Activated naive CD4-positive, alpha-beta T cell treated with anti-CD3 and anti-CD28 coated beads, Interleukin-2, amount 10 ng/mL, durations not matched to agents 7 days and 5 days (primary cell): ENCODE data around the gene CERS4.
"Not testable (repeated sequence)": the region's sequence is repeated elsewhere in the genome, so short reads cannot be mapped to it uniquely, and the experiment has no call there.

Experiments
- CTCF ChIA-PET: fragments of 350-600 bp; sonication (Branson Sonifier 250); formaldehyde crosslinking; loops from one replicate; lab custom pipeline; 2021; ENCODE audit warnings: antibody characterized with exemption; lab: Charles Lee
- DNase-seq: peaks from one replicate; pipeline ENCODE4 v3.0.0-alpha.2; 2020
- H3K27ac Mint-ChIP-seq: one replicate; pipeline ENCODE4 v1.8.0; 2021; ENCODE audit warnings: mild to moderate bottlenecking, moderate library complexity, mixed read lengths
- H3K27me3 Mint-ChIP-seq: one replicate; pipeline ENCODE4 v1.8.0; 2021; ENCODE audit warnings: mild to moderate bottlenecking, mixed read lengths
- H3K36me3 Mint-ChIP-seq: one replicate; pipeline ENCODE4 v1.8.0; 2021; ENCODE audit warnings: mixed read lengths
- H3K4me1 Mint-ChIP-seq: one replicate; pipeline ENCODE4 v1.8.0; 2021; ENCODE audit warnings: mixed read lengths
- H3K4me3 Mint-ChIP-seq: one replicate; pipeline ENCODE4 v1.8.0; 2021; ENCODE audit warnings: mild to moderate bottlenecking, moderate library complexity, mixed read lengths
- H3K9me3 Mint-ChIP-seq: one replicate; pipeline ENCODE4 v1.8.0; 2021; ENCODE audit warnings: mixed read lengths

The CERS4 gene

DNA sequence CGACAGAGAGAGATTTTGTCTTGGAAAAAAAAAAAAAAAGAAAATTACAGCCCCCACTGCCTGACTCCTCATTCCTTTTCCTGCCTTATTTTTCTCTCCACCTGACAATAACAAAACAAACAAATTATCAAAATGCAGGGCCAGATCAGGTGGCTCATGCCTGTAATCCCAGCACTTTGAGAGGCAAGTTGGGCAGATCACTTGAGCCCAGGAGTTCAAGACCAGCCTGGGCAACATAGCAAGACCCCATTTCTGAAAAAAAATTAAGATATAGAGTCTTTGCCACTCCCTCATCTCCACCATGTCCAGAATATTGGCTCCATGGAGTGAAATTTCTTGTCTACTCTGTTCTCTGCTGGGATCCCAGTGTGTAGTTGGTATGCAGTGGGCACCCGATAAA, 7.2 kb downstream of the CERS4 start:
- H3K36me3 Mint-ChIP-seq: peaks cover 16% of the 10 kb centered on the region
- peak overlapping the region; percentile 67 for H3K27ac Mint-ChIP-seq
- H3K9me3 Mint-ChIP-seq: no peaks in the 10 kb centered on the region
- H3K4me3 Mint-ChIP-seq: no peak overlapping the region
- CTCF ChIA-PET: no interaction called here
- H3K4me1 Mint-ChIP-seq: peaks cover 28% of the 10 kb centered on the region
- H3K27me3 Mint-ChIP-seq: no peaks in the 10 kb centered on the region
- no peak for DNase-seq

DNA sequence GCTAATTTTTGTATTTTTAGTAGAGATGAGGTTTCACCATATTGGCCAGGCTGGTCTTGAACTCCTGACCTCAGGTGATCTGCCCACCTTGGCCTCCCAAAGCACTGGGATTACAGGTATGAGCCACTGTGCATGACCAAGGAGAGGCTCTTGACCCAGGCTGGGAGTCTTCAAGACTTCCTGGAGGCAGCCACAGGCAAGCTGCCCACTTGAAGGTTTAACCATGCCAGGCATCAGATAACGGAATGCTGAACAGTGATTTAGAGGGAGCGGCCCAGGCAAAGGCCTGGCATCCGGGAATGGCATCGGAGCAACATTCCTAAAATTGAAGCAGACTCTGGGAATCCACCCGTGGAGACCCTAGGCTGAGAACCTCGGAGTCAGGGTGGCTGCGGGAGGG, 9.0 kb downstream of the CERS4 start:
- H3K27me3 Mint-ChIP-seq, DNase-seq, H3K36me3 Mint-ChIP-seq, H3K9me3 Mint-ChIP-seq, H3K4me3 Mint-ChIP-seq, H3K27ac Mint-ChIP-seq, CTCF ChIA-PET: not testable (repeated sequence)
- peaks cover 17% of the 10 kb centered on the region for H3K4me1 Mint-ChIP-seq

DNA sequence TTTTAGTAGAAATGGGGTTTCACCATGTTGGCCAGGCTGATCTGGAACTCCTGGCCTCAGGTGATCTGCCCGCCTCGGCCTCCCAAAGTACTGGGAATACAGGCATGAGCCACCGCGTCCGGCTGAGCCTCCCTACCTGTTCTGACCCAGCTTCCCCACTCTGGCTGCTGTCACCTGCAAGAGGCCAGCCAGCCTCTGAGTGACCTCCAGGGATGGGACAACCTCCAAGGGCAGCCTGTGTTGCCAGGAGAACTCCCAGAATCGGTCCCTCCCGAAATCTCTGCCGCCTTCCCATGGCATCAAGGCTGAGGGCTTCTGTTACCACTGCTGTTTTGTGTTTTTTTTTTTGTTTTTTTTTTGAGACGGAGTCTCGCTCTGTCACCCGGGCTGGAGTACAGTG, 11.3 kb downstream of the CERS4 start:
- H3K4me1 Mint-ChIP-seq: peaks cover 6% of the 10 kb centered on the region

DNA sequence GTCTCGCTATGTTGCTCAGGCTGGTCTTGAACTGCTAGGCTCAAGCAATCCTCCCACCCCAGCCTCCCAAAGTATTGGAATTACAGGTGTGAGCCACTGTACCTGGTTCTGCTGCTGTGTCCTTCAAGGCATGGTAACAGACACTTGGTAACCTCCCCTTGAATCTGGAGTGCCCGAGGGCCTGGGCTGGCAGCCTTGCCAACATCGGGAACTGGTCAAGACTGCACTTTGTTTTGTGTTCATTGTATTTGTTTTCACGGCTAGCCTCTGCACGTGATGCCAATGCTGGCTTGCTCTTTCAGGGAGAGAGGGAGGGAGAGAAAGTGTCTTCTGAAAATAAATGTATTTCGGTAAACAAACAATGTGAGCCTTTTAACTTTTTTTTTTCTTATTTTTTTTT, 12.0 kb downstream of the CERS4 start:
- CTCF ChIA-PET: no interaction called here
- no peak for DNase-seq
- H3K4me1 Mint-ChIP-seq: peaks cover 2% of the 10 kb centered on the region

More for the DNA sequence above, 11.3 kb downstream of the CERS4 start:
- Mint-ChIP-seq H3K4me3 (no peak overlapping the region), H3K36me3 (peaks cover 12% of the 10 kb centered on the region), H3K27ac (no peak overlapping the region), H3K27me3 (no peaks in the 10 kb centered on the region), H3K9me3 (no peaks in the 10 kb centered on the region)
- no peak for DNase-seq
- CTCF ChIA-PET: no interaction called here

DNA sequence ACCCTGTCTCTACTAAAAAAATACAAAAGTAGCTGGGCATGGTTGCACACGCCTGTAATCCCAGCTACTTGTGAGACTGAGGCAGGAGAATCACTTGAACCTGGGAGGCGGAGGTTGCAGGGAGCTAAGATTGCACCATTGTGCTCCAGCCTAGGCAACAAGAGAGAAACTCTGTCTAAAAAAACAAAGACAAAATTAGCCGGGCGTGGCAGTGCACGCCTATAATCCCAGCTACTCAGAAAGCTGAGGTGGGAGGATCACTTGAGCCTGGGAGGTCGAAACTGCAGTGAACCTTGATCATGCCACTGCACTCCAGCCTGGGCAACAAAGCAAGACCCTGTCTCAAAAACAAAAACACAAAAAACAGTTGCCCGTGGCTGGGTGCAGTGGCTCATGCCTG, 14.3 kb downstream of the CERS4 start:
- H3K4me3 Mint-ChIP-seq, H3K36me3 Mint-ChIP-seq, CTCF ChIA-PET, H3K27ac Mint-ChIP-seq, H3K27me3 Mint-ChIP-seq, DNase-seq, H3K4me1 Mint-ChIP-seq, H3K9me3 Mint-ChIP-seq: not testable (repeated sequence)

More for the DNA sequence above, 12.0 kb downstream of the CERS4 start:
- no peak overlapping the region for H3K4me3 Mint-ChIP-seq
- no peak overlapping the region for H3K27ac Mint-ChIP-seq
- H3K9me3 Mint-ChIP-seq: no peaks in the 10 kb centered on the region
- no peaks in the 10 kb centered on the region for H3K27me3 Mint-ChIP-seq
- peaks cover 10% of the 10 kb centered on the region for H3K36me3 Mint-ChIP-seq

DNA sequence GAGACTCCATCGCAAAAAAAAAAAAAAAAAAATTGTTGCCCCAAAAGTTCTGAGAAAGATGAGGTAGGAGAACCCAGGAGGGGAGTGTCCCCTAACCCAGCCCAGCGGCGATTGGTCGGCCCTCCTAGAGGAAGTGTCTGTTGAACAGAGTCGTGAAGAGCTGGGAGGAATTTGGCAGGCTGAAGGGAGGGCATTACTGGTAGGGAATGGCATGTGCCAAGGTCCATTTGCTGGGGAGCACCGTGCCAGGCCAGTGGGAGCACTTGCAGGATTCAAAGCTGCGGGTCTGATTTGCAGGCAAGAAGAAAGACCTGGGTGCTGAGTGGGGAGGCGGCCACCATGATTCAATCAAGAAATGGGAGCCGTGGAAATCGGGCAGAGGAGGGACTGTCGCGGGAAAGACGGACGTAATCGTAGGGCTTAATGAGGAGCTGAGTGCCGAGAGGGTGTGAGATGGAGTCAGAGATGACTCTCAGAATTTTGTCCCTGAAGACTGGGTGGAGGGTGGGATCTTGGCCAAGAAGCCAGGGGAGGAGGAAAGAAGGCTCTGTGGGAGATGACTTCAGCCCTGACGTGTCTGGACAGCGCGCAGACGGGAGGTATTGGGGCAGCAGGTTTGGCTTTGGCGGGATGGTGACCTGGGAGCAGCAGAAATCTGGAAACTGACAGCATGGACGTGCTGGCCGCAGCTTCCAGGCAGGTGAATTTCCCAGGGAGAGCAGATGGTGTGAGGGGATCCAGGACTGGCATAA, 15.4 kb downstream of the CERS4 start:
- no peak overlapping the region for H3K4me3 Mint-ChIP-seq
- no peaks in the 10 kb centered on the region for H3K27me3 Mint-ChIP-seq
- no peaks in the 10 kb centered on the region for H3K4me1 Mint-ChIP-seq
- CTCF ChIA-PET: no interaction called here
- H3K36me3 Mint-ChIP-seq: peaks cover 8% of the 10 kb centered on the region
- H3K9me3 Mint-ChIP-seq: no peaks in the 10 kb centered on the region
- no peak for DNase-seq
- H3K27ac Mint-ChIP-seq: peak overlapping the region; percentile 33

DNA sequence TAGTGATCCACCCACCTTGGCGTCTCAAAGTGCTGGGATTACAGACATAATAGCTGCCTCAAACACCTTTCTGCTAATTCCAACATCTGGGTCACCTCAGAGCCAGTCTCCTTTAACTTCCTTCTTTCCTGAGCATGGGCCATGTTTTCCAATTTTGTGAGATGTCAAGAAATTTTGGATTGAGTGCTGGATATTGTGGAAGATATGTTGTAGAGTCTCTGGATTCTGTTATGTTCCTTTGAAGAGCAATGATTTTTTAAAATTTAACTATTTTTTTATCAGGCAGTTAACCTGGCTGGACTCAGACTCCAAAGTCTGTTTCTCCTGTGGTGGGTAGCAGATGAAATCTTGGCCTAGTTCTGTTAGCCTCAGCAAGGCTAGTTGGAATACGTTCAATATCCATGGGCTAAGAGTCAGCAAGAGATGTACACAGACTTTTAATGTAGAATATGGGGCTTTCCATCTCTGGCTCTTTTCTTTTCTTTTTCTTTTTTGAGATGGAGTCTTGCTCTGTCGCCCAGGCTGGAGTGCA, 22.0 kb downstream of the CERS4 start:
- no peaks in the 10 kb centered on the region for H3K9me3 Mint-ChIP-seq
- peaks cover 5% of the 10 kb centered on the region for H3K36me3 Mint-ChIP-seq
- H3K4me1 Mint-ChIP-seq: no peaks in the 10 kb centered on the region
- no peak for DNase-seq
- CTCF ChIA-PET: no interaction called here
- H3K4me3 Mint-ChIP-seq: no peak overlapping the region
- H3K27ac Mint-ChIP-seq: no peak overlapping the region
- no peaks in the 10 kb centered on the region for H3K27me3 Mint-ChIP-seq

DNA sequence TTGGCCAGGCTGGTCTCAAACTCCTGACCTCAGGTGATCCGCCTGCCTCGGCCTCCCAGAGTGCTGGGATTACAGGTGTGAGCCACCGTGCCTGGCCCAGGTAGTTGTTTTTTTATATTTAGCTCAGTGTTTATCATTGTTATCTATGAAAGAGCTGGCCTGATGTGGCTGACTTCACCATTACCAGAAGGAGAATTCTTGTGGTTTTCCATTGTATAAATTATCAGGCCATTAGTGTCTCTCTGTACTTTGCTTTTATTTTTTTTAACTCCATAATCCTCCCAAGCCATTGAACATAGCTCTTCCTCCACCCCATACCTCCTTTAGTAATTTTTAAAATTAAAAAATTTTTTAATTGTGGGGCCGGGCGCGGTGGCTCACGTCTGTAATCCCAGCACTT, 24.2 kb downstream of the CERS4 start:
- Mint-ChIP-seq H3K27me3 (no peaks in the 10 kb centered on the region), H3K36me3 (peaks cover 5% of the 10 kb centered on the region), H3K27ac (no peak overlapping the region), H3K4me3 (no peak overlapping the region), H3K4me1 (no peaks in the 10 kb centered on the region), H3K9me3 (no peaks in the 10 kb centered on the region)
- CTCF ChIA-PET: no interaction called here
- DNase-seq: no peak

DNA sequence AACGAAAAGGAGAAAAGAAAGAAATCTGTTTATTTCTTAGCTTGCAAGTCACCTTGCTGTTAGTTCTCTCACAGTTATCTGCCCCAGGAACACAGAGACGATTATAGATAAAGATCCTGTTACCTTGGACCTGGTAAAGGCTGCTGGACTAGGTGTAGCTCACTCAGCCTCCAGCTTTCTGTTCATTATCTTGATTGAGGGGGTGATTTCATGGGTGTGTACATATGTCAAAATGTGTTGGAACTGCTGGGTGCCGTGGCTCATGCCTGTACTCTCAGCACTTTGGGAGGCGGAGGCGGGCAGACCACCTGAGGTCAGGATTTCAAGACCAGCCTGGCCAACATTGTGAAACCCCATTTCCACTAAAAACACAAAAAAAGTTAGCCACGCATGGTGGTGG, 27.9 kb downstream of the CERS4 start:
- H3K27me3 Mint-ChIP-seq: no peaks in the 10 kb centered on the region
- CTCF ChIA-PET: interaction anchor here (0.6 to 0.7 kb wide), 2 partner anchors 45 to 345 kb away, joined by 3 read pairs; no protein-coding TSS in a partner anchor
- H3K4me3 Mint-ChIP-seq: no peak overlapping the region
- H3K9me3 Mint-ChIP-seq: peaks cover 7% of the 10 kb centered on the region
- peaks cover 11% of the 10 kb centered on the region for H3K4me1 Mint-ChIP-seq
- peaks cover 15% of the 10 kb centered on the region for H3K36me3 Mint-ChIP-seq
- no peak for DNase-seq
- no peak overlapping the region for H3K27ac Mint-ChIP-seq

DNA sequence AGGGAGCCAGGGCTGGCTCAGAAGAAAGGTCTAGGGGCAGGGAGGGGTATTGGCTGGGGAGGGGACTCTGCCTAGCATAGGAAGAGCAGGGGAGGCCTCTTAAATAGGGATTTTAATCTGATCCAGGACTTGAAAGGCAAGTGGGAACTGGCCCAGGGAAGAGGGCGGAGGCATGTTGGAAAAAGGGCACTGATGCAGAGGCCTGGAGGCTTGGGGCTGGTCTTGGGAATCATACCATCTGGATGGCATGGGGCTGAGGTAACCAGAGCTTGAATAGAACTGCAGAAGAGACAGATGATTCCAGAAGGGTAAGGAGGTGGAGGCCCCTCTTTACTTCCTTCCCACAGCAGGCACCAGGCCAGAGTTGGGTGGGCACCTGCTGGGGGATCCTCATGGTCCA, 29.1 kb downstream of the CERS4 start:
- no peak for DNase-seq
- CTCF ChIA-PET: no interaction called here
- H3K4me1 Mint-ChIP-seq: peaks cover 11% of the 10 kb centered on the region
- peaks cover 25% of the 10 kb centered on the region for H3K36me3 Mint-ChIP-seq
- H3K27ac Mint-ChIP-seq: no peak overlapping the region
- H3K27me3 Mint-ChIP-seq: no peaks in the 10 kb centered on the region
- peaks cover 15% of the 10 kb centered on the region for H3K9me3 Mint-ChIP-seq
- H3K4me3 Mint-ChIP-seq: no peak overlapping the region

DNA sequence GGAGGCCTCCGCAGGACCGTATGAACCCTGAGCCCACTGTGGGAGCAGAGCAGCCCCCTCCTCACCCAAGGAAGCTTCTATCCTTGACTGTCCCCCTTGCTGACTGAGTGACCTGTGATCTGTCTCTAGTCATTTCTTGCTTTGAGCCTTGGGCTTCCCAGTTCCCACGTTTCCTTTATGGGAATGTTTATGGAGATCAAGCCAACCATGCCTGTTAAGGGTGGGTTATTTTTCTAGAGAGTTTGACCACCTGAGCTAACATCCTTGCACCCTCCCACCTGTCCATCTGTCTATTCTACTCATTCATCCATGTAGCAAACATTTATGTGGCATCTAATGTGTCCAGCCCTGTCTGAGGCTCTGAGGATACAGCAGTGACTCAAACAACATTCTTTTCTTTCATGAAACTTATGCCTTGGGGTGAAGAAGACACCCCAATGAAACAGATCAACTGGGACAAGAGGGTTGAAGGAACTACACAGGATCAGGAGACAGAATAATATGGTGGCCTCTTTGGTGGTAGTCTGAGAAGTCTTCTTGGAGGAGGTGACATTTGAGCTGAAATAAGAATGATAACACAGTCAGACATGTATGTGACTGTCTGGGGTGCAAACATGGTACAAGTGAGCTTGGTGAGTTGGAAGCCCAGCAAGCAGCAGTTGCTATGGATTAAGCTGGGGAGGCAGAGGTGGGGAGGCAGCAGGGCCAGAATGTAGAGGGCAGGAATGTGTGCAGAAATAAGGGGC, 30.5 kb downstream of the CERS4 start:
- DNase-seq: no peak
- H3K4me3 Mint-ChIP-seq: no peak overlapping the region
- H3K36me3 Mint-ChIP-seq: peaks cover 34% of the 10 kb centered on the region
- H3K27me3 Mint-ChIP-seq: no peaks in the 10 kb centered on the region
- no peak overlapping the region for H3K27ac Mint-ChIP-seq
- H3K9me3 Mint-ChIP-seq: peaks cover 21% of the 10 kb centered on the region
- CTCF ChIA-PET: interaction anchor here (1.0 kb wide), 1 partner anchor 81 kb away, joined by 4 read pairs; no protein-coding TSS in a partner anchor
- H3K4me1 Mint-ChIP-seq: peaks cover 15% of the 10 kb centered on the region

DNA sequence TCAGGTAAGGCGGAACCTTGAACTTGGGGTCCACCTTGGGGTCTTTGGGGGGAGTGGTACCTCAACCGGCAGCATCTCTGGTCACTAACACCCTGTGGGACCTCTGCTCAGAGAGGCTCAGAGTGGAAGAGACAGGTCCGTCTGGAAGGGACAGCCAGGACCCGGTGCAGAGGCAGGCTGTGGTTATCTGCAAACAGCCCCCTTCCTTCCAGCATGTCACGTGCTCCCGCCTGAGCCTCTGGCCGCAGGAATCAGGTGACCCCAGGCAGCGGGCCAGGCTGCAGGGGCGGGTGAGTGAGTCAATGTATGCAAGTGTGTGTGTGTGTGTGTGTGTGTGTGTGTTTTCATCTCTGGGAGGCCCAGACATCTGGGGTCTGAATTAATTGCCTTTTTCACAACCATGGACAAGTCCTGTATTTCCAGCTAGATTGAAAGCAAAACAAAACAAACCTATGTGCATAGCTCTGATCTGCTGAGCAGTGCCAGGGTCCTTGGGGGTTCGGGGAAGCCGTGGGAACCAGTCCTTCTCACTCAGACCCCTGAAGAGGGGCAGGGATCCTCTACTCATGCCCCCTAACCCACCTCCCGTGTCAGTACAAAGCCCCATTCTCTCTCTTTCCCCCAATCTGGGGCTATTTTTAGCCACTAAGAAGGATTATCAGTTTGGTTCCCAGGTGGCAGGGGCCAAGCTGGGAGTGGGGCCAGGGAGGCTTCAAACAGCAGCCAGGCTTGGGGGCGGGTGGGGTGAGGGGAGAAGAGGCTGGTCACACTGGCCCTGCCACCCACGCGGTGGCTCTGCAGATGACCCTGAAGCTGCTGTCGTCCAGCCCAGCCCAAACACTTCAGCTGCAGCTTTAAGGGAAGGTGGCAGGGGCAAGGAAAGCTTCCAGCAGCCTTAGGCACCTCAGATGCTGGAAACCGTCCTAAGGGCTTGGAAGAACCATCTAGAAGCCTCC, 31.4 kb downstream of the CERS4 start:
- peaks cover 34% of the 10 kb centered on the region for H3K36me3 Mint-ChIP-seq
- peaks cover 21% of the 10 kb centered on the region for H3K9me3 Mint-ChIP-seq
- peak; percentile 55 for DNase-seq
- no peak overlapping the region for H3K27ac Mint-ChIP-seq
- CTCF ChIA-PET: interaction anchor here (0.6 kb wide), 1 partner anchor 82 kb away, joined by 3 read pairs; no protein-coding TSS in a partner anchor
- no peaks in the 10 kb centered on the region for H3K27me3 Mint-ChIP-seq
- no peak overlapping the region for H3K4me3 Mint-ChIP-seq
- peaks cover 15% of the 10 kb centered on the region for H3K4me1 Mint-ChIP-seq

DNA sequence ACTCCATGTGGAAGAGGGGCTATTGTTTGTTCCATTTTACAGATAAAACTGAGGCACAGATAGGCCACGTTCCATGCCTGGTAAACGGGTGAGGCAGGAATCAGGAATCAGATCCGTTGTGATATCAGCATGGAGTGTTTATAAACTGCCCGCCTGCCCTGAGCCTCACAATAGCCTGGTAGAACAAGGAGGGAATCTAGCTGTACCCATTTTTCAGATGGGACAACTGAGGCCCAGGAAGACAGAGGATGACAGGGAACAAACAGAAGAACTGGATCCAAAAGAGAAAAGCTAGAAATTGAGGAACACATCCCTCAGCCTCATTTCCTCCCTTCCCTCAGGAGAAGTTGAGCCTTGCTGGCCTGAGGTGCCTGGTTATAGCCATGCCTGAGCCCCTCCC, 32.5 kb downstream of the CERS4 start:
- no peak overlapping the region for H3K27ac Mint-ChIP-seq
- CTCF ChIA-PET: interaction anchor here (1.1 kb wide), 1 partner anchor 83 kb away, joined by 3 read pairs; no protein-coding TSS in a partner anchor

More for the DNA sequence above, 32.5 kb downstream of the CERS4 start:
- Mint-ChIP-seq H3K36me3 (peaks cover 34% of the 10 kb centered on the region), H3K9me3 (peaks cover 21% of the 10 kb centered on the region), H3K4me3 (no peak overlapping the region), H3K4me1 (peaks cover 15% of the 10 kb centered on the region), H3K27me3 (no peaks in the 10 kb centered on the region)
- no peak for DNase-seq
